ENCODE data around the gene FRAS1. TPM values are rescaled to one million over a fixed set of nuclear protein-coding genes. Genes with fewer than 3 reads are reported as not detected.

FRAS1 gene
- total and polyA plus RNA-seq, 11 donors: 0.57 to 13.4 (median 3.2) TPM

DNA sequence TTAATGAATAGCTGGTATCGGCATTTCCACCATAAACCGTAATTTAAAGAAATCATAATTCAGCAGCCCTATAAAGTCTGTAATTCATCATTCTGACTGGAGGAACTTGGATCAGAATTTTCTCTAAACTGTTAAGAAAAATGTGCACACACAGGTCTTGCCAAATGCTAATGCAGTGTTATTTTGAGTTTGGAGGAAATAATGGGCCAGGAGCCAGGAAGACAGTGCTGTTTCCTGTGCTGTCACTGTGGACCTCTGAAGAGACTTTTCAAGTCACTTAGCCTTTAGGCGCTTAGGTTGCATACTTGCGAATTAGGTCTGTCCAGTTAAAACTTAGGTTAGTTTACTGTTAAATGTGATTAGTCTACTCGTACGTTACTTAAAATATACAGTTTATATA, 357.0 kb downstream of the FRAS1 start:
- WGBS, 4 donors: 57 to 64% (median 62%) methylated on average over 6 of the region's 6 CpGs

GRCh38 chr4:78417603-78418002, 360.5 kb downstream of the FRAS1 start:
- 94 to 98% (median 97%) methylated on average over 2 of the region's 2 CpGs for WGBS, 4 donors
- DNase-seq (no peak), ATAC-seq (no peak)
- Histone ChIP-seq H3K4me1 (peaks cover 0 to 7% (median 0%) of the 10 kb centered on the region in 12 donors), H3K27ac (no peak overlapping the region), H3K27me3 (no peaks in the 10 kb centered on the region), H3K9me3 (no peaks in the 10 kb centered on the region), H3K36me3 (no peaks in the 10 kb centered on the region), H3K4me3 (no peak overlapping the region)
- intact Hi-C loops (cut with DNase I): no loop called here
- TF ChIP-seq POLR2A (IDR thresholded peaks at IDR 0.05): no peak
- TF ChIP-seq, protein P1, sequence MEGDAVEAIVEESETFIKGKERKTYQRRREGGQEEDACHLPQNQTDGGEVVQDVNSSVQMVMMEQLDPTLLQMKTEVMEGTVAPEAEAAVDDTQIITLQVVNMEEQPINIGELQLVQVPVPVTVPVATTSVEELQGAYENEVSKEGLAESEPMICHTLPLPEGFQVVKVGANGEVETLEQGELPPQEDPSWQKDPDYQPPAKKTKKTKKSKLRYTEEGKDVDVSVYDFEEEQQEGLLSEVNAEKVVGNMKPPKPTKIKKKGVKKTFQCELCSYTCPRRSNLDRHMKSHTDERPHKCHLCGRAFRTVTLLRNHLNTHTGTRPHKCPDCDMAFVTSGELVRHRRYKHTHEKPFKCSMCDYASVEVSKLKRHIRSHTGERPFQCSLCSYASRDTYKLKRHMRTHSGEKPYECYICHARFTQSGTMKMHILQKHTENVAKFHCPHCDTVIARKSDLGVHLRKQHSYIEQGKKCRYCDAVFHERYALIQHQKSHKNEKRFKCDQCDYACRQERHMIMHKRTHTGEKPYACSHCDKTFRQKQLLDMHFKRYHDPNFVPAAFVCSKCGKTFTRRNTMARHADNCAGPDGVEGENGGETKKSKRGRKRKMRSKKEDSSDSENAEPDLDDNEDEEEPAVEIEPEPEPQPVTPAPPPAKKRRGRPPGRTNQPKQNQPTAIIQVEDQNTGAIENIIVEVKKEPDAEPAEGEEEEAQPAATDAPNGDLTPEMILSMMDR (IDR thresholded peaks at IDR 0.05): no peak

More for the DNA sequence above, 357.0 kb downstream of the FRAS1 start:
- H3K27ac ChIP-seq: no peak overlapping the region
- no peaks in the 10 kb centered on the region for H3K9me3 ChIP-seq
- intact Hi-C loops (cut with DNase I): no loop called here
- no peak for ATAC-seq
- no peak for TF ChIP-seq POLR2A (IDR thresholded peaks at IDR 0.05)
- TF ChIP-seq, protein P1 (IDR thresholded peaks at IDR 0.05): no peak
- H3K4me1 ChIP-seq: peaks cover 0 to 7% (median 0%) of the 10 kb centered on the region in 12 donors
- DNase-seq: peak in 1 of 5 donors; percentile 15
- H3K4me3 ChIP-seq: no peak overlapping the region
- H3K36me3 ChIP-seq: no peaks in the 10 kb centered on the region
- H3K27me3 ChIP-seq: no peaks in the 10 kb centered on the region

DNA sequence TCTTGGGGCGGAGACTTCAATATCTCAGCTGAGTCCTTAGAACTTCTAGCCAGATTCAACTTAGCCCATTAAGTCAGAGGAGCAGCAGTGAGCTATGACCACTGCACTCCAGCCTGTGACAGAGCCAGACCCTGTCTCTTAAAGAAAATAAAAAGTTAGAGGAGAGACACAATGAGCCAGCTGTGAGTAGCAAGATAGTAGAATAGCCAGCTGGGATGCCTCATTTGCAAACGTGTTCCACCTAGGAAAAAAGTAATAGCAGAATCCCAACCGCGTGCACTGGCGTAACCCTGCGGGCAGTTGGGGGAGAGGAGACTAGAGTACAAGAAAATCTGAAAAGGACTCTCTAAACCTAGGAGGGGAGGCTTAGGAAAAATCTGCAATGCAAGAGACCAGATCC, 361.3 kb downstream of the FRAS1 start:
- Histone ChIP-seq H3K27me3 (no peaks in the 10 kb centered on the region), H3K9me3 (no peaks in the 10 kb centered on the region), H3K27ac (no peak overlapping the region), H3K4me1 (peaks cover 0 to 7% (median 0%) of the 10 kb centered on the region in 12 donors), H3K36me3 (no peaks in the 10 kb centered on the region), H3K4me3 (no peak overlapping the region)
- ATAC-seq (no peak), DNase-seq (no peak)
- no peak for TF ChIP-seq POLR2A (IDR thresholded peaks at IDR 0.05)
- TF ChIP-seq, protein P1 (IDR thresholded peaks at IDR 0.05): no peak
- intact Hi-C loops (cut with DNase I): no loop called here
- 70 to 76% (median 74%) methylated on average over 6 of the region's 6 CpGs for WGBS, 4 donors

- DNase-seq: no peak
- H3K4me1 ChIP-seq: no peaks in the 10 kb centered on the region
Measured at GRCh38 chr4:78423790-78424189, 366.7 kb downstream of the FRAS1 start.

More at GRCh38 chr4:78423790-78424189, 366.7 kb downstream of the FRAS1 start:
- ATAC-seq: no peak
- Histone ChIP-seq H3K9me3 (no peaks in the 10 kb centered on the region), H3K36me3 (no peaks in the 10 kb centered on the region), H3K27me3 (no peaks in the 10 kb centered on the region), H3K4me3 (no peak overlapping the region), H3K27ac (no peak overlapping the region)
- intact Hi-C loops (cut with DNase I): no loop called here
- 88 to 93% (median 89%) methylated on average over 9 of the region's 9 CpGs for WGBS, 4 donors
- no peak for TF ChIP-seq POLR2A (IDR thresholded peaks at IDR 0.05)
- TF ChIP-seq, protein P1 (IDR thresholded peaks at IDR 0.05): no peak

All from heart left ventricle (tissue), 16 donors.